PFSK-1 (cell line): ENCODE measurements around the gene ZNF813.

Source experiments
- FOXP2 ChIP-seq: optimal IDR thresholded peaks from 2 replicates; pipeline ENCODE3; 2011; ENCODE audit warnings: borderline replicate concordance, control low read depth, inconsistent platforms; ENCODE audit not compliant: insufficient read depth; ENCODE audit errors: extremely low read length, extremely low read depth
- TAF1 ChIP-seq: IDR thresholded peaks from 2 replicates; pipeline ENCODE4 v1.6.1; 2012; ENCODE audit warnings: low read length, control low read depth, borderline replicate concordance; ENCODE audit not compliant: insufficient read depth
- TF ChIP-seq, protein P1 (sequence below), 2 experiments: IDR thresholded peaks; 2 replicates each; pipeline versions ENCODE4 v1.6.1 to v1.8.0; 2011 to 2012; ENCODE audit warnings: low read depth in 2 of 2, low read length in 2 of 2, control low read depth in 1 of 2, inconsistent platforms in 1 of 2, mild to moderate bottlenecking in 1 of 2, moderate library complexity in 1 of 2; ENCODE audit not compliant: insufficient read depth in 1 of 2

DNA sequence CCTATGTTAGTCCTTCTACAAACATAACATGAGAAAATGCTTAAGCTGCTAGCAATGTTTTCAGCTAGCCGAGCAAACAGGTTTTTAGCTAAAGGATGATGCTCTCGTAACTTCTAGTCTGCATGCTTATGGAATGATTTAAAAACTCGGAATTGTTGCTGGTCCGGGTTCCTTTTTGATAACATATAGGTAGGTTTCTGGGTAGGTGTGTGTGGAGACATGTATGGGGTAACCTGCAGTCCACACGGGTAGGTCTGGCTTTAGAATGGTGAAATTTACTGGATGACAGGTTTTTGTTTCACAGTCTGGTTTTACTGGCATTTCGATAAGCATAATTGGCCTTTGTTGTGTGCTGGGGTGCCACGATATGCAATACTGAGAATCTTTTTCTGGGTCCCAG is 4.4 kb downstream of the ZNF813 start:
- TF ChIP-seq TAF1 (no peak), FOXP2 (no peak)
- TF ChIP-seq, protein P1, sequence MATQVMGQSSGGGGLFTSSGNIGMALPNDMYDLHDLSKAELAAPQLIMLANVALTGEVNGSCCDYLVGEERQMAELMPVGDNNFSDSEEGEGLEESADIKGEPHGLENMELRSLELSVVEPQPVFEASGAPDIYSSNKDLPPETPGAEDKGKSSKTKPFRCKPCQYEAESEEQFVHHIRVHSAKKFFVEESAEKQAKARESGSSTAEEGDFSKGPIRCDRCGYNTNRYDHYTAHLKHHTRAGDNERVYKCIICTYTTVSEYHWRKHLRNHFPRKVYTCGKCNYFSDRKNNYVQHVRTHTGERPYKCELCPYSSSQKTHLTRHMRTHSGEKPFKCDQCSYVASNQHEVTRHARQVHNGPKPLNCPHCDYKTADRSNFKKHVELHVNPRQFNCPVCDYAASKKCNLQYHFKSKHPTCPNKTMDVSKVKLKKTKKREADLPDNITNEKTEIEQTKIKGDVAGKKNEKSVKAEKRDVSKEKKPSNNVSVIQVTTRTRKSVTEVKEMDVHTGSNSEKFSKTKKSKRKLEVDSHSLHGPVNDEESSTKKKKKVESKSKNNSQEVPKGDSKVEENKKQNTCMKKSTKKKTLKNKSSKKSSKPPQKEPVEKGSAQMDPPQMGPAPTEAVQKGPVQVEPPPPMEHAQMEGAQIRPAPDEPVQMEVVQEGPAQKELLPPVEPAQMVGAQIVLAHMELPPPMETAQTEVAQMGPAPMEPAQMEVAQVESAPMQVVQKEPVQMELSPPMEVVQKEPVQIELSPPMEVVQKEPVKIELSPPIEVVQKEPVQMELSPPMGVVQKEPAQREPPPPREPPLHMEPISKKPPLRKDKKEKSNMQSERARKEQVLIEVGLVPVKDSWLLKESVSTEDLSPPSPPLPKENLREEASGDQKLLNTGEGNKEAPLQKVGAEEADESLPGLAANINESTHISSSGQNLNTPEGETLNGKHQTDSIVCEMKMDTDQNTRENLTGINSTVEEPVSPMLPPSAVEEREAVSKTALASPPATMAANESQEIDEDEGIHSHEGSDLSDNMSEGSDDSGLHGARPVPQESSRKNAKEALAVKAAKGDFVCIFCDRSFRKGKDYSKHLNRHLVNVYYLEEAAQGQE (IDR thresholded peaks at IDR 0.05; ENCODE audit: insufficient read depth in 1 of 2, low read depth in 2 of 2, low read length in 2 of 2), result no peak
